ENCODE measurements around the gene PSMD1.
A peak's percentile ranks its signal among the peaks of the same experiment; 100 is the strongest.
"Not testable (repeated sequence)": the region's sequence is repeated elsewhere in the genome, so short reads cannot be mapped to it uniquely, and the experiment has no call there.

Gene PSMD1

DNA sequence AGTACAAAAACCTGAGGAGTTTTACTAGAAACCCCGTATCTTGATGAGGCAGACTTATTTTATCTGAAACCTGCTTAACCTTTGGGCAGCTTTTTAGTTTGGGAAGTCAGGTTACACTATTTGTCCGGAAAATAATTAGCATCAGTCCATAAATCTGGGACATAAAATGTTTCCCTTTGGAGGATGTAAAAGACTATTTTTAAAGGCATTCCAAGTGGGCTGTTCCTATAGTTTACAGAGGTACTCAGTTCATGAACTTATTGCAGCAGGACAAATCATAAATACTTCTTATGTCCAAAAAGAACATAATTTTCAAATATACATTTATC, 61.9 kb downstream of the PSMD1 start:
- no peak for DNase-seq

DNA sequence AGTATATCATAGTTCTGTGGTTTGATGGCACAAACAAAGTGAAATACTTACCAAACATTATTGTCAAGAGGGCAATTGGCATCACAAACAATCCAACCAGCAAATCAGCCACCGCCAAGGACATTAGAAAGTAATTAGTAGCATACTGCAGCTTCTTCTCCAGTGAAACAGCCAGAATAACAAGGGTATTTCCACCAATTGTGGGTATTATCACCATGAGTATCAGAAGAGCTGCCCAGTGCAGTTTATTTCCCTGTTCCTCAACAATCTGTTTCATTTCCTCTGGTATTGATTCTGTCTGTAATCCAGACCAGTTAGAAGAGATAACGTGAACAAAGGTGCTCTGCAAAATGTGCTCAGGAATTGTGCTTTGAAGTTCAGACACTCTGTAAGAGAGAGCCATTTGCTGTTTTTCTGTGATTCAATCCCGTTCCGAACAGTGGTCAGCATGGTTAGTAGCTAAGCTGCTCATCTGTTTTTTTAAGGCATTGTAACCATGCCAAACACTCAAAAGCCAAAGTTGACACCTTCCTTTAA, 66.8 kb downstream of the PSMD1 start:
- no peak for DNase-seq

DNA sequence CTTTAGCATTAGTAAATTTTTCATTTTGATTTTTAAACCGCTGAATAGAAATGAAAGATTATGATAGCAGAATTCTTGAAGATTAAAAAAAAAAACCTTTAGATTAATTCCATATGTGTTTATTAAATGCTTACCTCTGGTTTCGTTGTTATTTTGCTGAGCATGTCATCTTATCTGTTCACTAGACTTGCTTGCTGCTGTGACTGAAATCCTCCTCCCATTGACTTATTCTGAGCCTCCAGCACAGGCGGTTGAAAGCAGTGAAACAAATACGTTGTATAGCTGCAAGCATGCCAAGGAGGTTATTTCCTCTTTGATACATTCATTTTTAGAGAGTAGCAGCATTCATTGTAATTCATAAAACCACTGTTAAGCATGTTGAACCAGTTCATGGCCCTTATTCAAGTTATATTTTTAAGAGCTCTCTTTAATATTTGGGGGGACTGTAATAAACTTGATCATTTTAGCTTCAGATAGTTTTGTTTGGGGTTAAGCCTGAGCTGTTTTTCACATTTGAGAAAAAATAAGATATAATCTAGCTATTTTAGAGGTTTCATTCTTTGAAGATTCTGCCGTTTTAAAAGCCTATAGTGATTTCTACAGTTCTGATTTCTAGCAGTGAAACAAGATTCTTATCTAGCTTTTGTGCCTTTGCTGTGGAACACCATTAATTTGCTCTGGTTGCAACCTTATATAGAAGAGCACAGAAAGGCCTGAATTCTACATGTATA, 68.3 kb downstream of the PSMD1 start, which contains the start of gene HTR2B:
Gene HTR2B (minus strand): TSS at position 205 of the 731 bp plus-strand sequence. CDS start 1,278 bp downstream, outside the sequence.
- no peak for DNase-seq

DNA sequence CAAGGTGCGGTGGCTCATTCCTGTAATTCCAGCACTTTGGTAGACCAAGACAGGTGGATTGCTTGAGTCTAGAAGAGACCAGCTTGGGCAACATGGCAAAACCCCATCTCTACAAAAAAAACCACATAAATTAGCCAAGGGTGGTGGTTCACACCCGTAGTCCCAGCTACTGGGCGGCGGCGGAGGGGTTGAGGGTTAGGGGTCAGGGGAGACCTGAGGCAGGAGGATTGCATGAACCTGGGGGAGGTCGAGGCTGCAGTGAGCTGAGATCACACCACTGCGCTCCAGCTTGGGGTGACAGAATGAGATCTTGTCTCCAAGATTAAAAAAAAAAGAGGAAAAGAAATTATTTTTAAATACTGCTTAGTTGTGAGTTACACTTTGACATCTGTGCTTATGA, 69.5 kb downstream of the PSMD1 start:
- DNase-seq: no peak

DNA sequence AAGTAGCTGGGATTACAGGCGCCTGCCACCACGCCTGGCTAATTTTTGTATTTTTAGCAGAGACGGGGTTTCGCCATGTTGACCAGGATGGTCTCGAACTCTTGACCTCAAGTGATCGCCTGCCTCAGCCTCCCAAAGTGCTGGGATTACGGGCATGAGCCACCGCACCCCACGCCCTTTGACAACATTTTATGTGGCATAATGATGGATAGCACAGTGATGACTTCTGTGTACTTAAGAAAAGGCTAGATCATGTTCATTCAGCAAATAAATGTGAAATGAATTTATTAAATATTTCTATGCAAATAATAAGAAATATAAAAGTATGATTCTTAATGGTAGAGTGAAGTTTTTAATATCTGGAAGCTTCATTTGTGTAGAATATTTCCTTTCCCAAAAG, 70.8 kb downstream of the PSMD1 start:
- no peak for DNase-seq

DNA sequence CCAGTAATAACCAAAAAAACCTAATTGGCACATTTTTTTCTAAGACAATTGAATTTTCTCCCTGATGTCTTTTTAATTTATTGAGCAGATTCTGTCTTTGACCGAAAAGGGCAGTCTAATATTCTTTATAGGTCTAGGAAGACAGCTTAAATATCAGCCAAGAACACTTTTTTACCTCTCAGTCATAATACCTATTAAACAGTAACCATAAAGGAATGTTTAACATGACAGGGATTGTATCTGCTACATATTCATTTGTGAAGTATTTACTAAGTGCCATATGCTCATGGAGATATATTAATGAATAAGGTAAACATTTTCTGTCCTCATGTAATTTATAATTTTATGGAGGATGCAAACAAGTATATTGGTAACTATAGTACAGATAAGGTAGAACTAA, 71.3 kb downstream of the PSMD1 start:
- no peak for DNase-seq

DNA sequence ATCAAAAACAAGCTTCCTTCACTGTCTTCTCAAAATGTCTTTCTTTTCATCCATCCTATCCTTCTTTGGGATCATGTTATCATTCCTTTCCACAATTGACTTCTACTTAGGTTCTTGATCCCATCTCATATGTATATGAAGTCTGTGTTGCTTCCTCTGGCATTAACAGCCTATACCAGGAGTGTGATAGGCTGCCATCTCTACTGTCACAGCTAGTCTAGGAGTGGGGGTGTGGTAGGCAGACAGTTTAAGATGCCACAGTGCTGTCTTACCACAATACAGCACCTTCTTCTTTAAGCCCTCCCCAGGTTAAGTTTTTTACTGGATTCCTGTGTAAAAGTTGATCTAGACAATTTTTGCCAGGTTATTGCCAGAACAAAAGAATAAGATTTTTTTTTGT, 71.9 kb downstream of the PSMD1 start:
- DNase-seq: no peak

DNA sequence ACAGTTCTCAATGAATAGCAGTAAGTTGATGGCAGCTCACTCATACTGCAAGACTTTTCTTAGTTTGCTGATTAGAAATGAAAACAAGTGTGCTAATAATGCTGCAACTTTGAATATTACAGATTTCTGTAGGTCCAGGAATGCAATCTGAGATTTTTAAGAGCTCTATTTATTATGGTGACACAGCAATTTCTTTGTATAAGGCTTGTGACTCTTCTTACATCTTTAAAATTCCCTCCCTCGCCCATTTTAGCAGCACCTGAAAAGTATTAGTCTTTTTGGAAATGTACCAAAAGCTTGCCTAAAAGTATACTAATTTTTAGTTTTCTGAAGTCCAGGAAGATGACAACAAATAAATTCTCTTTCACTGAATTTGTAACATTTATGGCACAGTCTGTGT, 72.5 kb downstream of the PSMD1 start:
- DNase-seq: no peak

DNA sequence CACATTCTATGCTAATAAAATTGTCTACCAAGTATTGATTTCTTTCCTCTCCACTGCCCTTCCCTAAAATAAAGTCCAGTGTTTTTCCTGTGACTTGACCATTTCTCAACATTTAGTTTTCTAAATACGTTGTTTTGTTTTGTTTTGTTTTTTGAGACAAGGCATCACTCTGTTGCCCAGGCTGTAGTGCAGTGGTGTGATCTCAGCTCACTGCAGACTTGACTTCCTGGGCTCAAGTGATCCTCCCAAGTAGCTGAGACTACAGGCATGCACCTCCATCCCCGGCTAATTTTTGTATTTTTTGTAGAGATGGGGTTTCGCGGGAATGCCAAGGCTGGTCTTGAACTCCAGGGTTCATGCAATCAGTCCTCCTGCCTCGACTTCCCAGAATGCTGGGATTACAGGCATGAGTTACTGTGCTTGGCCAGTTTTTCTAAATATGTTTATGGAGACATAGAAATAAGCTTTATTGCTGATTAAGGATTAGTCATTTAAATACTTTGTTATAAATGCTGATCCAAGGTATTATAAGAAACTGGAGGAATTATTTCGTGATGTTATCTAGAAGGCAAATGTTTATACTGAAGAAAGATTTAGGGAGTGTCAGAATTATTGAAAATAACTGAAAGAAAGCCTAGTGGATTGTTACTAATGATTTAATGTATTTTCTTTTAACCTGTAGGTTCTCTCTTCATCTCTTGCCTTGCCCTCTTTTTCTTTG, 73.8 kb downstream of the PSMD1 start:
- DNase-seq: no peak

DNA sequence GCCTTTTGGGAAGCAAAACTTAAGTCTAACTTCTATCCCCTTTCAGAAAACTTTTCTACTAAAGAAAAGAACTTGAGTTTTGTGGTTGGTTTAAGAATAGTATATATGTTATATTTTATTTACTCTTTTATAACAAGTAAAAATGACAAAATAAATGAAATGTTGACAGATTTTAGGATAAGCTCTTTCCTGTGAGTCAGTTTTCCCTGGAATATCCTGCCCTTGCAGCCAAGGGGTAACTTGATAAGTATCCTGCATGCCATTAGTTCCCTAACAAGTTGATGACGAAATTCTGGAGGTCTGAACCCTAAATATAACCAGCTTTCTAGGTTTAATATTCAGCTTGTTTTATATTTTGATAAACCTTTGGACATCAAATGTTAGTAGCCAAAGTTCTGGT, 75.5 kb downstream of the PSMD1 start:
- DNase-seq: no peak

DNA sequence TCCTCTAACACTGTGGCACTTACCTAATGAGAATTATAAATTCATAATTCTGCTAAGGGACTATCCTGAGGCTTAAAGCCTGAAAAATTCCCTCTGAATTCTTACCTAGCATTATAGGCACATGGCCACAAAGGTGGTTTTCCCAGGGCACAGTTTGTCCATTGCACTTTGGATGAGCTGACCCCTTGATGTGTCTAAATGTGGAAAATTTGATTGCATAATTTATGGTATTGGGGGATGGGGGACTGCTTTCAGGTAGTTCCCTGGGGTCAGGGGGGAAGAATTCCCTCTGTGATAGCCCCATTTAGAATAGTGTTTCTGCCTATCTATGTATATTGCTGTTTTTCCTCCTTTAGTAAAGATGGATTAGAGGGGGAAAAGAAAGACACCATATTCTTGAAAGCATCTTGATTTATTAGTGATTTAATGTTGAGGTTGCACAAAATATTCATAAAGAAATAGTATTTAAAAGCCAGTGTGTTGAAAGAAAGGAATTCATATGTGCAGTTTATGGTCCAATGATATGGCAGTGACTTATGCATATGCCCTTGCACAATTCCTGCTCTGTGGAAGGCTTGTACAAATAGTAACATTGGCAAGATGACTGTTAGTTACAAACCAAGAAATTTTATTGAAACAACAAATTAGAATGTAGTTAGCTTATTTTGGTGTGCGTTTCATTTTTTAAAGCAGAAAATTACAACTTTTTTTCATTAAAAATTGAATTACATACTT, 76.9 kb downstream of the PSMD1 start:
- no peak for DNase-seq

DNA sequence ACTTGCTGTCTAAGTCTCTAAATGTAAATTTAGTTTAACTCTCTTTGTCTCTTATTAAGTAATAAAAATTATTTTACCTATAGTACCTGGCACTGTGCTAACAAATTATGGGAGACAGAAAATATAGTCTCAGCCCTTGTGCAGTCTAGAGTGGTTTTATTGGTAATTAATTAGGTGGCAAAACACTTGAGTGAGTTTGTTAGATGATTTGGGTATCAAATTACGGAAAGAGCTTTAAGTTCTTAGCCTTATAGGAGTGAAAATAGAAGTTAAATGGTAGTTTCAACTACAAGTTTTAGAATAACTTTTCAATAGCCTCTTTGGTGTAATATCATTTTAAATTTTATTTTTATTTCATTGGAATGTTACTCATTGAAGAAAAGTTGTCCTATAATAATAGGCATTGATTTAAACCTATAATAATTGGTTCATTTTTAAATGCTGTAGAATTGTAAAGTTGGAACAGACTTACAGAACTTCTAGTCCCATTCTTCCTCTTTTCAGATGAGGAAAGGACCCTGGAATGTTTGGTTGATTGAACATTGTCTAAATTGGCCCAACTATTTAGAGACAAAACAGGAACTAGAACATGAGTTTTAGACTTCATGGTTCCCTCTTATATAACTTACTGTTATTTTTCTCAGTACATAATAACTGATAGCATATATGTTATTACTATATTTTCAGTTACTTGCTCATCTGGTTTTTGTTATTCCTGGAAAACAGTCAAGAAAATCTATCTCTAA, 78.4 kb downstream of the PSMD1 start:
- DNase-seq: no peak

DNA sequence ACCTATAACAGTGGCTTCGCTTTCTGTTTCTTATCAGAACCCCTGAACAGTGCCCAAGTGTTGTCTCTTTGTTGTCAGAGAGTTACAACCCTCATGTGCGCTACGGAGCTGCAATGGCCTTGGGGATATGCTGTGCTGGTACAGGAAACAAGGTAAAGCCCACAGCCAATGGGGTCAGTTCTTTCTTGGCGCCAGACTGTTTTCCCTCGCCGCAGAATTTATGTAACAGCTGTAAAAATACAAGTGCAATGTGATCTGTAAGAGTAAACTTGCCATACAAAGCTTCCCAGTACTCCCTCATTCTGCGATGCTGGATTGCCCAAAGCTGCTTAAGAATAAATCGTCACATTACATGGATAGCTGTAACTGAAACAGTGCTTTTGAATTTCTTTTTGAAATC, 82.0 kb downstream of the PSMD1 start:
- peak; percentile 79 for DNase-seq

DNA sequence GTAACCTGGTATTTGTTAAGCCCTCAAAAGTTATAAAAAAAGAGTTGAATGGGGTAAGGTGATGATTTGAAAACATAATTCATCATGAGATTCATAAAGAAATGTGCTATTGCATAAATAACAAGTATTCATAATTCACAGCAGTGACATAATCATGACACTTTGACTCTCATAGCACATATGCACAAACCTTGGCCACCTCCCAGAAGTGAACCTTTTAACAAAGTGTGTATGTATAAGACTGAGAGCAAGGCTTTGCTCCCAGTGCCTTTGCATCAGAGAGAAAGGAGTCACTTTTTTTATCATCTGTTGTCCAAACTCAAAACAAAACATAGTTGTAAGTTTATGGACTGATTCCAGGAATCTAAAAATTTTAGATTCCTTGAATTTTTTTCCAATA, 83.1 kb downstream of the PSMD1 start:
- DNase-seq: no peak

DNA sequence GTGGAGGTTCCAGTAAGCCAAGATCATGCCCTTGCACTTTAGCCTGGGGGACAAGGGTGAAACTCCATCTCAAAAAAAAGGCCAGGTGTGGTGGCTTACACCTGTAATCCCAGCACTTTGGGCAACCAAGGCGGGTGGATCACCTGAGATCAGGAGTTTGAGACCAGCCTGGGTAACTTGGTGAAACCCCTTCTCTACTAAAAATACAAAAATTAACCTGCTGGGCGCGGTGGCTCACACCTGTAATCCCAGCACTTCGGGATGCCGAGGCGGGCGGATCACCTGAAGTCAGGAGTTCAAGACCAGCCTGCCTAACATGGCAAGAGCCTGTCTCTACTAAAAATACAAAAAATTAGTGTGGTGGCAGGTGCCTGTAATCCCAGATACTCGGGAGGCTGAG, 84.1 kb downstream of the PSMD1 start:
- DNase-seq: not testable (repeated sequence)

DNA sequence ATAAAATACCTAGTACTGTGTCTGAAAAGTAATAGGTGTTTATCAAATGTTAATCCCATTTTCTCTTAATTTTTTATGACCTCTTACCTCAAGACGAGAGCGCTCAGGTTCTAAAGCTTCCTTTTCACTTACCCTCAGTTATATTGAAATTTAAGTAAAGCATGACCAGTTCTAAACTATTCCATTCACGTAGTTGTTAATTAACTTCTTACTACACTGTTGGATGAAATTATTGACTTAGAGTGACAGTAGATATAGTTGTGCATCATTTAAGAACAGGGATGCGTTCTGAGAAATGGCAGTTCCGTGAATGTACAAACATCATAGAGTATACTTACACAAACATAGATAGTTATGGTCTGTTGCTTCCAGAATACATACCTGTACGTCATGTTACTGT, 88.2 kb downstream of the PSMD1 start:
- no peak for DNase-seq

DNA sequence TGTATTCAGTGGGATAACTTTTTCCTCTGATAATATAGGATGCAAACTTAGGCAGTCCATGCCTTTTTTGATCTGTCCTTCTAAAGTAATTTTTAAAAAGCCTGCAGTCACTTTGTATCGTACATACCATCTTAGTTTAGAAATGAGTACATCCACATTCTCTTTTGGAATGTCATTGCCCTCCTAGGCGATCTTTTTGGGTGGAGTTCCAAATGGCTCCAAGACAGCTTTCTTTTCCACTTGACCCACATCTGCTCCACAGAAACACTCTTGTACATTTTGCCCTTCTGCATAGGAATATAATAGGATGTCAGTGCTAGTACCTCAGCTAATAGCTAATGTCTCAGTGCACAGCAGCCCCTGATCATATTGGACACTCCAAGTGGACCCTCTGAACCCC, 90.0 kb downstream of the PSMD1 start:
- no peak for DNase-seq

DNA sequence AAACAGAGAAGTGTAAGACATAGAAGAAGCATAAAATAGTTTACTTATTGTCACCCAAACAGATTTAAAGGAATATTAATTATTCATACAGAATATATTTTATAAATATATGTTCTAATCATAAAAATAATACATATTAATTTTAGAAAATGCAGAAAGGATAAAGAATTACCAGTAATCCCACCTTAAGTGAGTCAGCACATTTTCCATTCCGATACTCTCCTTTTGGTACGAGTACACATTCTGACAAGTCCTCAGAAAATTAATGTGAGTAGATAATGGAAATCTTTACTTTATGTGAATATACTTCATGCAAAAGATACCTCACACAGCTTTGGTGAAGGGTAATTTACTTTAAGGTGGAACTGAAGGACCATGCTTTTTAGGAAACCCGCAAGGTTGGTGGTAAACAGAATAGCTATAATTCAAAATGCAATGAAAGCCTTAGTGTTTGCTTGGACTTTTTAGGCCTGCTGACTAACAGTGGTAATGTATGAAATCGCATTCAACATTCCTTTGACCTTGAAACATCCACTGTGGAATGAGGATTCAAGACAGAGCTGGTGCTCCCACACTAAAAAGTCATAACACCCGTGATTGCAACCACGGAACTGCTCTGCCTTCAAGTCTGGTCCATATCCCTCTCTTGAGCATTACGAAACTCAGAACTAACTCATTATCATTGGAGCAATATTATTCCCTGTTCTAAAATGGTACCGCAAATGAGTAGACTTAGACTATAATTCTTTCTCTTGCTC, 96.3 kb downstream of the PSMD1 start:
- no peak for DNase-seq

DNA sequence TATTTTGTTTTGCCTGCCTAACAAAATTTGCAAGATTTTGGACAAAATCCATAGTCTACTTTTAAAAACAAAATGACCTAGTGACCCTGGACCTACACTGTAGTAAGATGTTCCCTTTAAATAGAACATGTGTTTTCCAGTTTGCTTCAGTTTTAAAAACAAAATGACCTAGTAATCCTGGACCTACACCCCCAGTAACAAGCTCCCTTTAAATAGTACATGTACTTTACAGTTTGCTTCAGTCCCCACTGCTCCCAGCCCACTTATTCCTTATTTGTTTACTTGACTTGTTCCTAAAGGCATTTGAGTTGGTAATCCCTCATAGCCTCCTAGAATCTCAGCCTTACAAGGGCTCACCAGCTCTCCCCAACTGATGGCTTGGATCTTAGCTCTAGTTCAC, 102.6 kb downstream of the PSMD1 start:
- no peak for DNase-seq

DNA sequence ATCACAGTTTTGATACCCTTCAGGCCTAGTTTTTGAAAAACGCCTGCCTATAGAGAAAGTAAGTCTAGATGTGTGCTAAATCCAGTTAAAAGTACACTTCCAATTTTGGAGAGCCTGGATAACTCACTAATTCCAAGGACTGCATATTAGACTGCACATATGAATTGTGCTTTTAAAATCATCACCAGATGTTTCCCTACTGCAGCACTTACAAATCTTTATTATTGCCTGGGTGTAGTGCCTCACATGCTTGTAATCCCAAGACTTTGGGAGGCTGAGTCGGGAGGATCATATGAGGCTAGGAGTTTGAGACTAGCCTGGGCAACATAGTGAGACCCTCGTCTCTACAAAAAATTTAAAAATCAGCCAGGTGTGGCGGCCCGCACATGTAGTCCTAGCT, 104.0 kb downstream of the PSMD1 start:
- DNase-seq: no peak

DNA sequence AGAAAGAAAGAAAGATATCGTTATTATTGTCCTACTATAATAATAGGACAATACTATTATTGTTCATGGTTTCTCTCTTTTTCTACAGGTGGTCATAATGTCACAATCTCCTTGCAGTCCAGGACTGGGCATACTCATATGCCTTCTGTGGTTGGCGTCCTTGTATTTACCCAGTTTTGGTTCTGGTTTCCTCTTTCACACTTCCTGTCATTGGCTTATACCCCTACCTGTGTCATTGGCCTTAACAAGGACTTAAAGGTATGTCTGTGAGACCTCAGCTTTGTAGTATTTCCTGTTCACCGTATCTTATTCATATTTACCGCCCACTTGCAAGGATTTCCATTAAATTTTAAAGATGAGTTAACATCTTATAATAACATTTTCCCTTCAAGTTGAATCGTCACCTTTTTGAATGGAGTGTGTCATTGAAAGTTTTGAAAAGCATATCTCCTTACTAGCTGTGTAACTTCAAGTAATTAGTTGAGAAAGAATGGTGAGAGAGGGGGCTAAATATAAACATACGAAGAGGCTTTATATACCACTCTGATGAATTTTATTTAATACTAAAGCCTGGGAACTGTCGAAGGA, 104.7 kb downstream of the PSMD1 start:
- no peak for DNase-seq

DNA sequence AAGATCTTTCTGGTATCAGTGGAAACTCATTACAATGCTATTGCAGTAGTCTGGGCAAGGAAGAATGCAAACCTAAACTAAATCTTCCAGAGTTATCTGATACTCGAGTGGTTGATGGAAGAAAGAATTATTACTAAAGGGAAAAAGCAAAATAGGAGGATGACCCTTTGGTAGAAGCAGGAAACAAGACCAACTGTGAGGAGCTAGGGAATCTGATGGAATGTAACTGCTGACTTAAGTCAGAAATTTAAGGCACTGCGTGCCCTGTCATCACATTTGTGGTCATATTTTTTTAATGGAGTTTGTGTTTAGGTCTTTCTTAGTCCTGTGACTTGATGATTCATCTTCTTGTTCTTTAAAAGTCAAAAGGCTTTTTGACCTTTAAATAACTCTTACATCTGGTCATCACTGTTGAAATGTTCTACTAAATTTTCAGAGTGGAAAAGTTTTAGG, 105.2 kb downstream of the PSMD1 start:
- no peak for DNase-seq

Measured in NCI-H1092 treated with DMSO at 0.1 percent for 48 hours (cell line).